K562 (cell line): ENCODE results near the gene MTPN. TPM values are rescaled to one million over a fixed set of nuclear protein-coding genes. Genes with fewer than 3 reads are reported as not detected.

ENCODE experiments used
- CBX8 ChIP-seq: fragments of 200-600 bp; sonication (generic); IDR thresholded peaks from 2 replicates; pipeline ENCODE4 v1.6.1; 2012; ENCODE audit warnings: borderline replicate concordance, mixed run types, low read depth, mild to moderate bottlenecking, moderate library complexity, mixed read lengths, low read length, control low read depth, inconsistent platforms; ENCODE audit not compliant: poor library complexity, severe bottlenecking; ENCODE audit errors: extremely low read depth
- KAT2B ChIP-seq: IDR thresholded peaks from one replicate; pipeline ENCODE4 v1.6.1; 2012; ENCODE audit warnings: low read depth, mild to moderate bottlenecking, control low read depth, inconsistent platforms, low read length, moderate library complexity
- NR3C1 ChIP-seq: sonication (generic); formaldehyde crosslinking; IDR thresholded peaks from 2 replicates; pipeline ENCODE4 v1.8.1; 2022; ENCODE audit warnings: missing genetic modification reagents
- RBM39 ChIP-seq: fragments of 200-400 bp; formaldehyde crosslinking; optimal IDR thresholded peaks from 2 replicates; pipeline ENCODE3; 2018; ENCODE audit warnings: low read depth, low read length
- TARDBP ChIP-seq: fragments of 450-650 bp; IDR thresholded peaks from 2 replicates; pipeline ENCODE4 v1.6.1; 2016
- U2AF2 ChIP-seq: fragments of 200-400 bp; formaldehyde crosslinking; optimal IDR thresholded peaks from 2 replicates; pipeline ENCODE3; 2017; ENCODE audit warnings: low read depth, mild to moderate bottlenecking, low read length
- XRCC4 ChIP-seq: IDR thresholded peaks from one replicate; pipeline ENCODE4 v1.6.1; 2011; ENCODE audit not compliant: insufficient read depth, insufficient read length; ENCODE audit errors: extremely low read depth
- ZBTB7A ChIP-seq: IDR thresholded peaks from 2 replicates; pipeline ENCODE4 v1.6.1; 2011; ENCODE audit warnings: low read depth, mild to moderate bottlenecking, low read length, moderate library complexity, borderline replicate concordance; ENCODE audit not compliant: control insufficient read depth
- ZNF75A ChIP-seq: fragments of 450-650 bp; formaldehyde crosslinking; IDR thresholded peaks from 2 replicates; pipeline ENCODE4 v1.4.0; 2020; ENCODE audit warnings: mild to moderate bottlenecking
- ZNF830 ChIP-seq: fragments of 250-450 bp; sonication (Bioruptor Pico); IDR thresholded peaks from 2 replicates; pipeline ENCODE4 v1.5.0; 2021; ENCODE audit warnings: mild to moderate bottlenecking
- polyA plus RNA-seq, 8 experiments: library from polyadenylated mRNA; depleted of rRNA in 4 of 8; stranded (reverse) in 5 of 8; unstranded in 3 of 8; fragments of >200 nt; fragmentation: Nextera tagmentation in 2 of 8; fragmentation: Illumina TruSeq in 1 of 8; extraction: Ambion mirVana in 2 of 8; extraction: Trizol in 1 of 8; gene quantifications; 2 replicates each; pipeline versions ENCODE4 v1.2.1 to v1.2.3, GENCODE V29; 2011 to 2014; ENCODE audit warnings: inconsistent platforms in 1 of 8, missing spikeins in 1 of 8
- total RNA-seq, 7 experiments: library from RNA; depleted of rRNA in 6 of 7; stranded (reverse); fragments of >200 nt in 6 of 7; fragmentation: Illumina TruSeq in 2 of 7; extraction: Trizol in 2 of 7; gene quantifications; 2 replicates each; pipeline versions ENCODE4 v1.2.1 to v1.2.3, GENCODE V29; 2011 to 2021; ENCODE audit warnings: low replicate concordance in 1 of 7
- TF ChIP-seq, protein P1 (sequence below): fragments of 450-650 bp; formaldehyde crosslinking; IDR thresholded peaks from 2 replicates; pipeline ENCODE4 v1.4.0; 2020; ENCODE audit warnings: mild to moderate bottlenecking
- TF ChIP-seq, protein P2 (sequence below), 2 experiments: IDR thresholded peaks in 1 of 2; conservative IDR thresholded peaks in 1 of 2; 2 replicates each; pipeline ENCODE4 v1.6.1; 2016; ENCODE audit warnings: low read depth in 2 of 2, mild to moderate bottlenecking in 1 of 2, missing compliant biosample characterization in 1 of 2, missing genetic modification characterization in 1 of 2, moderate library complexity in 1 of 2
- TF ChIP-seq, protein P3 (sequence below): sonication (generic); formaldehyde crosslinking; IDR thresholded peaks from 2 replicates; pipeline ENCODE4 v1.8.0; 2022; ENCODE audit warnings: missing genetic modification reagents, mild to moderate bottlenecking, borderline replicate concordance
- TF ChIP-seq, protein P4 (sequence below): fragments of 250-450 bp; sonication (Bioruptor Pico); IDR thresholded peaks from 2 replicates; pipeline ENCODE4 v1.9.0; 2021; ENCODE audit warnings: mild to moderate bottlenecking
- TF ChIP-seq, protein P5 (sequence below), 2 experiments: fragments of 450-650 bp in 1 of 2; sonication (generic) in 1 of 2; formaldehyde crosslinking in 1 of 2; IDR thresholded peaks in 1 of 2; conservative IDR thresholded peaks in 1 of 2; 2 replicates each; pipeline versions ENCODE4 v1.6.1 to v1.8.1; 2016 to 2023; ENCODE audit warnings: mild to moderate bottlenecking in 2 of 2, moderate library complexity in 2 of 2, inconsistent platforms in 1 of 2, missing genetic modification reagents in 1 of 2
- TF ChIP-seq, protein P6 (sequence below), 2 experiments: fragments of 450-650 bp; conservative IDR thresholded peaks; 2 replicates each; pipeline ENCODE4 v1.6.1; 2017; ENCODE audit warnings: mild to moderate bottlenecking in 2 of 2, moderate library complexity in 2 of 2

The MTPN gene
- total and polyA plus RNA-seq, 9 of the 15 experiments (the other 6 are each of a cell fraction or from before 2014, with no cell fraction given) = 68.5 to 261 (median 156) TPM

DNA sequence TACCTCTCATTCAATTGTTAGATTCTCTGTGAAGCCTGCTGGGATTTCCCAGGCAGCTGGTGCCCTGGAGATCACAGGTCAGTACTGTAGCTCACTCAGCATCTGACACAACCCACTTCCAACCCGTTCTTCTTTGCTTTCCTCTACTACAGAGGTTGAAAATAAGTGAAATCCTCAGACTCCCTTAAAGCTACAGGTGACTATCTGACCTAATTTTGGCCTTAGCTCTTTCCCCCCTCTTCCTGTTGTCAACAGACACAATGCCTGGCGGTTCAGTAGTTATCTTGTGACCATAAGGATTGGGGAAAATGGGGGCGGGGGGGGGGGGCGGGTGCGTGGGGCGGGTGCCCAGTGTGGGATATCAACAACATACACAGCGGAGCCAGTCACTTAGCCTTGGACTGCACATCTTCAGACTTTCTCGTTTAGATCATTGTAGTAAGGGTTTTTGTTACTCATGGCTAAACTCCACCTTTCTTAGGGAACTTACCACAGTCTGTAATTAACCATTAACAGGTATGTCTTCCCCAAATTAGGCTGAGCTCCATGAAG, 37.8 kb downstream of the MTPN start (continued):
- TF ChIP-seq, protein P1, sequence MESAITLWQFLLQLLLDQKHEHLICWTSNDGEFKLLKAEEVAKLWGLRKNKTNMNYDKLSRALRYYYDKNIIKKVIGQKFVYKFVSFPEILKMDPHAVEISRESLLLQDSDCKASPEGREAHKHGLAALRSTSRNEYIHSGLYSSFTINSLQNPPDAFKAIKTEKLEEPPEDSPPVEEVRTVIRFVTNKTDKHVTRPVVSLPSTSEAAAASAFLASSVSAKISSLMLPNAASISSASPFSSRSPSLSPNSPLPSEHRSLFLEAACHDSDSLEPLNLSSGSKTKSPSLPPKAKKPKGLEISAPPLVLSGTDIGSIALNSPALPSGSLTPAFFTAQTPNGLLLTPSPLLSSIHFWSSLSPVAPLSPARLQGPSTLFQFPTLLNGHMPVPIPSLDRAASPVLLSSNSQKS (CRISPR knock-in tag) = no peak
- TF ChIP-seq CBX8 (no peak), TARDBP (no peak), ZNF830 (CRISPR knock-in tag) (no peak), KAT2B (no peak), NR3C1 (CRISPR knock-in tag) (no peak), RBM39 (no peak), XRCC4 (no peak), U2AF2 (no peak), ZNF75A (CRISPR knock-in tag) (no peak), ZBTB7A (no peak)
- TF ChIP-seq, protein P2, sequence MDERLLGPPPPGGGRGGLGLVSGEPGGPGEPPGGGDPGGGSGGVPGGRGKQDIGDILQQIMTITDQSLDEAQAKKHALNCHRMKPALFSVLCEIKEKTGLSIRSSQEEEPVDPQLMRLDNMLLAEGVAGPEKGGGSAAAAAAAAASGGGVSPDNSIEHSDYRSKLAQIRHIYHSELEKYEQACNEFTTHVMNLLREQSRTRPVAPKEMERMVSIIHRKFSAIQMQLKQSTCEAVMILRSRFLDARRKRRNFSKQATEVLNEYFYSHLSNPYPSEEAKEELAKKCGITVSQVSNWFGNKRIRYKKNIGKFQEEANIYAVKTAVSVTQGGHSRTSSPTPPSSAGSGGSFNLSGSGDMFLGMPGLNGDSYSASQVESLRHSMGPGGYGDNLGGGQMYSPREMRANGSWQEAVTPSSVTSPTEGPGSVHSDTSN (CRISPR knock-in tag; IDR thresholded peaks at IDR 0.05; ENCODE audit: low read depth) = no peak
- TF ChIP-seq, protein P2 (tag; conservative IDR thresholded peaks at IDR 0.05; ENCODE audit: low read depth) = 0 out of 2 replicates have a peak, but pooled peaks have one; percentile 14
- TF ChIP-seq, protein P3, sequence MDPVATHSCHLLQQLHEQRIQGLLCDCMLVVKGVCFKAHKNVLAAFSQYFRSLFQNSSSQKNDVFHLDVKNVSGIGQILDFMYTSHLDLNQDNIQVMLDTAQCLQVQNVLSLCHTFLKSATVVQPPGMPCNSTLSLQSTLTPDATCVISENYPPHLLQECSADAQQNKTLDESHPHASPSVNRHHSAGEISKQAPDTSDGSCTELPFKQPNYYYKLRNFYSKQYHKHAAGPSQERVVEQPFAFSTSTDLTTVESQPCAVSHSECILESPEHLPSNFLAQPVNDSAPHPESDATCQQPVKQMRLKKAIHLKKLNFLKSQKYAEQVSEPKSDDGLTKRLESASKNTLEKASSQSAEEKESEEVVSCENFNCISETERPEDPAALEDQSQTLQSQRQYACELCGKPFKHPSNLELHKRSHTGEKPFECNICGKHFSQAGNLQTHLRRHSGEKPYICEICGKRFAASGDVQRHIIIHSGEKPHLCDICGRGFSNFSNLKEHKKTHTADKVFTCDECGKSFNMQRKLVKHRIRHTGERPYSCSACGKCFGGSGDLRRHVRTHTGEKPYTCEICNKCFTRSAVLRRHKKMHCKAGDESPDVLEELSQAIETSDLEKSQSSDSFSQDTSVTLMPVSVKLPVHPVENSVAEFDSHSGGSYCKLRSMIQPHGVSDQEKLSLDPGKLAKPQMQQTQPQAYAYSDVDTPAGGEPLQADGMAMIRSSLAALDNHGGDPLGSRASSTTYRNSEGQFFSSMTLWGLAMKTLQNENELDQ (CRISPR knock-in tag) = no peak
- TF ChIP-seq, protein P4, sequence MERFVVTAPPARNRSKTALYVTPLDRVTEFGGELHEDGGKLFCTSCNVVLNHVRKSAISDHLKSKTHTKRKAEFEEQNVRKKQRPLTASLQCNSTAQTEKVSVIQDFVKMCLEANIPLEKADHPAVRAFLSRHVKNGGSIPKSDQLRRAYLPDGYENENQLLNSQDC (CRISPR knock-in tag) = no peak
- TF ChIP-seq, protein P5, sequence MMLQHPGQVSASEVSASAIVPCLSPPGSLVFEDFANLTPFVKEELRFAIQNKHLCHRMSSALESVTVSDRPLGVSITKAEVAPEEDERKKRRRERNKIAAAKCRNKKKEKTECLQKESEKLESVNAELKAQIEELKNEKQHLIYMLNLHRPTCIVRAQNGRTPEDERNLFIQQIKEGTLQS (IDR thresholded peaks at IDR 0.05) = no peak
- TF ChIP-seq, protein P5 (CRISPR knock-in tag; conservative IDR thresholded peaks at IDR 0.05) = no peak
- TF ChIP-seq, protein P6, sequence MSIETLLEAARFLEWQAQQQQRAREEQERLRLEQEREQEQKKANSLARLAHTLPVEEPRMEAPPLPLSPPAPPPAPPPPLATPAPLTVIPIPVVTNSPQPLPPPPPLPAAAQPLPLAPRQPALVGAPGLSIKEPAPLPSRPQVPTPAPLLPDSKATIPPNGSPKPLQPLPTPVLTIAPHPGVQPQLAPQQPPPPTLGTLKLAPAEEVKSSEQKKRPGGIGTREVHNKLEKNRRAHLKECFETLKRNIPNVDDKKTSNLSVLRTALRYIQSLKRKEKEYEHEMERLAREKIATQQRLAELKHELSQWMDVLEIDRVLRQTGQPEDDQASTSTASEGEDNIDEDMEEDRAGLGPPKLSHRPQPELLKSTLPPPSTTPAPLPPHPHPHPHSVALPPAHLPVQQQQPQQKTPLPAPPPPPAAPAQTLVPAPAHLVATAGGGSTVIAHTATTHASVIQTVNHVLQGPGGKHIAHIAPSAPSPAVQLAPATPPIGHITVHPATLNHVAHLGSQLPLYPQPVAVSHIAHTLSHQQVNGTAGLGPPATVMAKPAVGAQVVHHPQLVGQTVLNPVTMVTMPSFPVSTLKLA (conservative IDR thresholded peaks at IDR 0.05) = no peak; a peak in 1 of 4 replicates
